Hematopoietic multipotent progenitor cell treated with erythropoietin and hydrocortisone succinate and interleukin-3 and kit ligand, for 8 days (in vitro differentiated cells): ENCODE data around the gene MCIDAS.

Source experiments
- DNase-seq: peaks from one replicate; pipeline ENCODE4 v3.0.0-alpha.2; 2015

The MCIDAS gene

DNA sequence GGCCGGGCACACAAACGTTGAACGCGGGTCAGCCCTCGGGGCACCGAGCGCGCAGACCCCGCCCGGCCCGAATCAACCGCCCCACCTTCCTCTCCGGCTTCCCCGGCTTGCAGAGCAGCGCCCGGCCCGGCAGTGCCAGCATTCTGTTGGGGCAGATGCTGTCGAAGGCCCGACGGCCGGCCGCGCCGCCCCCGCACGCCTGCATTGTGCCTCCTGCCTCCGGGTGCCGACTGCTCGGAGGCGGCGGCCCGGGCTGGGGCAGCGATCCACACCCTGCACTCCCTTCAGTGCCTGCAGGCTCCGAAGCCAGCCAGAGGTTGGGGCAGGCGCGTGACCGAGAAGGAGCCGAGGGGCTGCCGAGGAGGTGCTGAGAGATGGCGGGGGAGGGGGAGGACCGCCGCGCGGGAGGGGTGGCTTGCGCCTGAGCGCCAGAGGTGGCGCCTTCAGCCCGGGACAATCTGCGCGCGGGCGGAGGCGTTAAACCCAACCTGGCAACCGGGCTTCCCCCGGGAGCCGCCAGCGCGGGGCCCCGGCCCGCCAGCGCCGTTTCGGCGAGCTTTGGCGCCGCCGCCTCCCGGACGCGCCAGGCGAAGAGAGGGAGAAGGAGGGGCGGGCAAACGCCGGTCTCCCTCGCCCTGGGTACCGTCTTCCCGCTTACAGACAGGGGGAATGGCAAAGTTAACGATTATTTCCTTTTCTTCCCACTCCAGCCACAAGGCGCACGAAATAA, at the start of gene MCIDAS:
Gene MCIDAS, minus strand, starts transcription at position 382 of the 730 bp plus-strand sequence. Its CDS starts 177 bp downstream, at position 205.
- DNase-seq, result peak; percentile 24

DNA sequence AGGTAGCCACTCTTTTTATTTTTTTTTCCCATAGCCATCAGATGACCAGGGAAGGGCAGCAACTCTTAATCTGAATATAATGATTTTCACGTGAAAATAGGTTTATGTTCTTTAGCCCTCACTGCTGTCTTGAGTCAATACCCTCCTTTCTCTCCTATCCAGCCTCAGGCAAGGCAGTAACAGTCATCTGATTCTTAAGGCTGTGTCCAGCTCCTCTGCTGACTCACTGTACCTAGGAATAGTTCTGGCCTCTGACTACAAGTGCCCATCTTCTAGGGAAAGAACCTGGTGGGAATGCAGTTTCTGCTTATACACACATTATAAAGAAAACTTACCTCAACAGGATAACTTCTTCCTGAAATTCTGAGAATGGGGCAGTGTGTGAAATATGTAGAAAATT, 49.7 kb upstream of the MCIDAS start:
- no peak for DNase-seq

DNA sequence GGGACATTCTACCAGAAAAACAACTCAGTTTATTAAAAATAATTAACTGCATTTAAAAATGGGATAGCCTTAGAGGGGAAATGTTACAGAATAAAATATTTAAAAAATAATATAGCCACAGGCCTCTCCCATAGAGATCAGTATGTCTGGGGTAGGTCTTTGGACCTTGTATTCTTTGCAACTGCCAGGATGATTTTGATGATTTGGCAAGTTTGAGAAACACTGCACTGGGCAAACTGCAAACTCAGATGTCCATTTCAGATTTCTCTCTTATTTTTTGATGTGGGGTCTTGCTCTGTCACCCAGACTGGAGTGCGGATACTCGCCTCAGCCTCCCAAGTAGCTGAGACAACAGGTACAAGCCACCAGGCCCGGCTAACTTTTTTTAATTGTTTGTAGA, 31.2 kb upstream of the MCIDAS start:
- no peak for DNase-seq

DNA sequence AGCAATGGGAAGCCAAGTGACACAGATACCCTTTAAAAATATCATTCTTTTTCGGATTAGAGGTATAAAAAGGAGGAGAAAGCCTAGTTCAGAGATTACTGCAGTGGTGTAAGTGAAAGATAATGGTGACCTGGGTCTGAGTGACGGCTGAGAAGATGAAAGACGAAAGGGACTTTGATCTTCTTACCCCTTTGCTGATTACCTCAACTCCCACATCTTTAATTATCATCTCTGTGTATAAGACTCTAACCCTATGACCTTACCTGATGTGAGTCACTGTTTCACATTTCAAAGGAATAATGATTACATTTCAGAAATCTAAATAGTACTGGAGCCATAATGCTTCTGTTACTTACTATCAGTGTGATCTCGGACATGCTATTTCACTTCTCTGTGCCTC, 27.7 kb upstream of the MCIDAS start:
- no peak for DNase-seq

DNA sequence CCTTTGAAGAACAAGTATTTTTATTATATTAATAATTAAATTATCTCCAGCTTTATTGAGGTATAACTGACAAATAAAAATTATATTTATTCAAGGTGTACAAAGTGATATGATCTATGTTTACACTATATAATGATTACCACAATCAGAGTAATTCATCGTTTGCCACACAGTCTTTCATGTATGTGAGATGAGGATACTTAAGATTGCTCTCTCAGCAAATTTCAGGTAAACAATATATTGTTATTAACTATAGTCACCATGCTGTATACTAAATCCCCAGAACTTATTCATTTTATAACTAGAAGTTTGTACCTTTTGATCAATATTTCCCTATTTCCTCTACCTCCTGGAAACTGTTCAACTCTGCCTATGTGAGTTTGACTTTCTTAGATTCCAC, 22.9 kb upstream of the MCIDAS start:
- DNase-seq, result no peak

DNA sequence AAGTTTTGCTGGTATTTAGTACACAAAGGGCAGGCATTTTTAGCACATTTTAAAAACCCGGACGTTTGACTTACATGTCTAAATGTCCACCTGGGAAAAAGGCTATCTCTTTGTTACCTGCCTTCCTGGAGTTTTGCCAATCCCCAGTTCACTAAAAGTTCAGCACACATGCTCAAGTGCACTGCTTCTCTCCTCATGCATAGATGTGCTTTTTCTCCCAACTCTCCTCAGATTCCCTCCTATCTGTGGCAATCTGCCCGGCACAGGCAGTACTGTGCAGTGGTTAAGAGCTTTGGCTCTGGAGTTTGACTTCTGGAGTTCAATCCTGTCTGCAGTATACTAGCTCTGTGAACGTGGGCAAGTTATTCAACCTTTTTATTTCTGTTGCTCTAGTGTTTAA, 14.6 kb upstream of the MCIDAS start:
- DNase-seq, result no peak

DNA sequence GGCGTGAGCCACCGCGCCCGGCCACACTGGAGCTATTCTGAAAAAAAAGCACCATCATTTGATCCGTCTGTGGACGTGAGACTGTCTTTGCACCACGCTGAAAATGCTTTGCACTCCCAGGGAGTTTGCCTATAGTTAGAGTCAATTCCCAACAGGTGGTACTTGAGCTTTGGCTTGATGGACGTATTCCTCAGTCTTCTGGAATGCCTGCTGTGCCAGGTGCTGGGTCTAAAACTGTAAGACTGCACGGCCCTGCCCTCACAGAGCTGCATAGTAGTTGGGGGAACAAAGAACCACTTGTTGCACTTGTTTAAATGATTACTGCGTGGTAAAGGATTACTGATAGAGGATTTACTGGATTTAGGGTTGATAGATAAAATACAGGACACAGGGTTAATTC, 9.7 kb upstream of the MCIDAS start:
- DNase-seq, result no peak

DNA sequence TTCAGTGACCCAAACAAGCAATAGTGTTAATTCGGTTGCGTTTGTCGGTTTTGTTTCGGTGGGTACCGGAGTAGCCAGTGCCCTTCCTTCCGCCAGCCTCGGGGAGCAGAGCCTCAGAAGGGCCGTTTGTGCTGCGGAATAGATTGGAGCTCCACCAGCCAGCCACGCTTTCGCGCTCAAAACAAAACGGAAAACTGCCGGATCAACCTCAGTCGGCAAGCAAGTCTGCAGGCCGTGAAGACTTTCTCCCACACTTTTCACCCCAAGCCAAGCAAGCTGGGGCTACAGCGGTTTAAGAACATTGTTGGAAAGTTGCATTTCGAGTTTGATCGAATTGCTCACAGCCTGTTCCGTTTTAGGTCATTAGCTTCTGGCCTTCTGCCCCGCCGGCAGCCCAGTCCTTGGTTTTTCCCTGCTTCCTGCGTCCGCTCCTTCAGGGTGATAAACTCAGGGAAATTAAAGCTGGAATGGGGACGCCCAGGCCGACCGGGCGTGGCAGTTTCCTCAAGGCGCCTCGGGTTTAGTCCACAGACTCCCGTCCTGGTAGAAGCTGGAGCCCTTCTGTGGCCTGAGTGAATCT, 7.1 kb upstream of the MCIDAS start:
- DNase-seq, result no peak

DNA sequence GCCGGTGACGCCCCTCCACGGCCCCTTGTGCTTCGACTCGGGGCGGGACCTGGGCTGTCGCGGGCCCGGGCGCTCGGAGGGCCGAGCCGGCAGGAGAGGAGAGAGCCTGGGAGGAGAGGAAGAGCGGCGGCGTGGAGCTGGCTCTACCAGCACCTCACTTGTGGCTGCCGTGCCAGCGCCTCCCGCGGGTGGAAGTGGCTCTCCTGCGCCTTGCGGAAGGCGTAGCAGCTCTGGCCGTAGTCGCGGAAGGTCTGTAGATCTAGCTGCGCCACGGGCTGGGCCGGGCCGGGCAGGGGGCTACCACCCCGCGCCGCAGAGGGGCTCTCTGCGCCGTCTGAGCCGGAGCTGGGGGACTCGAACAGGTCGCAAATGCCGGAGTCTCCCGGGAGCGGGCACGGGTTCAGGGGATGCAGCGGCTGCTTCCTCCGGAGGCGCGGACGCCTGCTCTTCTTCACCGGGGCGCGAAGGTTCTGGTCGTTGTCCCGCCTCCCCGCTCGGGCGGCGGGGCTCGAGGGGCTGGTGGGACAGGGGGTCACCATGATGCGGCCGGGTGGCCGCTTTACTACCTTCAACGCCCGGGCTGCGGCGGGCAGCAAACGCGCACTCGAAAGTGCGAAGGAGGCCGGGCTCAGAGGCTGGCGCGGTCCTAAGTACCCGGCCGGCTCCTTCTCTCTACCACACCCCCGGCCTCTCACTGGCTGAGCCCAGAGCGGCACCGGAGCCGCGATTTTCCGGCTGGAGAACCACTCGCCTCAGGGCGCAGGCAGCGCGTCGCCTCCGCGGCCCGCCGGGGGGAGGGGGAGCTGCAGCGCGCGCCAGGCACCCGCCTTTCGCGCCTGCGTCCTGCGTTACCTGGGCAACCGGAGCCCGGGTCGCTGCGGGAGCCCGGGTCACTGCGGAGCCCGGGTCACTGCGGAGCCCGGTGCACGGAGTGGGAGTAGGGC, 6.1 kb upstream of the MCIDAS start, which contains the start of gene CCNO:
Gene CCNO, minus strand, starts transcription at position 624 of the 944 bp plus-strand sequence. Its CDS starts 85 bp downstream, at position 539.
- DNase-seq, result peak; percentile 52

DNA sequence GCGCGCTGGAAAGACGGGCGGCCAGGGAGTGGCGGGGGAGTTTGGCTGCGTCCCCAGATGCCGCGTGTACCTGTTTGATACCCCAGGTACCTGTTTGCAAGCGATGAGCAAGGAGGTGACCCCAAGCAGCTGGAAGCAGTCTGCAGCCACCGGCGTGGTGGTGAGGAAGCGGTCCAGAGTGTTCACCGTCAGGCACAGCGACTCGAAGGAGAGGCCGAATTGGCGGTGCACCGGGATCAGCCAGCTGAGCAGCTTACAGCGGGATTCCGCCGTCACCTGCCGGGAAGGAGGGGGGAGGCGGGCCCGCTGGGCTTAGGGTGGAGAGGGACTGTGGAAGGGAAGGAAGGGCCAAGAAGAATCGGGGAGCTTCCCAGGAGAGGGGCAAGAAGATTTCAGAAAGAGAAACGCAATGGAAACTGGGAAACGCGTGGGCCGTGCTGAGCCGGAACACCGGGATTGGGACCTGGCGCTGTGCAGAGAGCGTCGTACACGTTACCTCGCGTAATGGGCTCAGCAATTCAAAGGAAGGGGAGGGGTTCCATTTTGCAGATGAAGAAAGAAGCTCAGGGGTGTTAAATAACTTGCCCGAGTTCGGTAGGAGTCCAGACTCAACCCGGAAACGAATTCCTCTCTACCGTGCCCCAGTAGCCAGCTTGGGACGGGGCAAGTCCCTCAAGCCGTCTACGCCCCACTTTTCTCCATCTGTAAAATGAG, 5.3 kb upstream of the MCIDAS start:
- DNase-seq, result no peak

DNA sequence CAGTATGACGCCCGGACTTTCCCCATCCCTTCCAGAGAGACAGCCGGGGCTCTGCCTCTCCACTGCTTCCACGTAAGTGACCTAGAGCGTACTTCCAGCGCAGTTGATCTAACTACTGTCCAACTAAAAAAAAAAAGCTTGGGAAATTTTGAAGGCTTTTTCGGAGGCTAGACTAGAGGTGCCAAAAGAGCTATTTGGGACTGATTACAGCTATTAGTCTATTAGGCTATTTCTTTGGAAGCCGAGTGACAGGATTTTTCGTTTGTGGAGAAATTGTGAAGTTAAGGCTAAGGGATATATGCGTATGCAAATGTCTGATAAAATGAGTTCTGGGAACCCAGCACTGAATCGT, 4.8 kb upstream of the MCIDAS start:
- peak; percentile 22 for DNase-seq

DNA sequence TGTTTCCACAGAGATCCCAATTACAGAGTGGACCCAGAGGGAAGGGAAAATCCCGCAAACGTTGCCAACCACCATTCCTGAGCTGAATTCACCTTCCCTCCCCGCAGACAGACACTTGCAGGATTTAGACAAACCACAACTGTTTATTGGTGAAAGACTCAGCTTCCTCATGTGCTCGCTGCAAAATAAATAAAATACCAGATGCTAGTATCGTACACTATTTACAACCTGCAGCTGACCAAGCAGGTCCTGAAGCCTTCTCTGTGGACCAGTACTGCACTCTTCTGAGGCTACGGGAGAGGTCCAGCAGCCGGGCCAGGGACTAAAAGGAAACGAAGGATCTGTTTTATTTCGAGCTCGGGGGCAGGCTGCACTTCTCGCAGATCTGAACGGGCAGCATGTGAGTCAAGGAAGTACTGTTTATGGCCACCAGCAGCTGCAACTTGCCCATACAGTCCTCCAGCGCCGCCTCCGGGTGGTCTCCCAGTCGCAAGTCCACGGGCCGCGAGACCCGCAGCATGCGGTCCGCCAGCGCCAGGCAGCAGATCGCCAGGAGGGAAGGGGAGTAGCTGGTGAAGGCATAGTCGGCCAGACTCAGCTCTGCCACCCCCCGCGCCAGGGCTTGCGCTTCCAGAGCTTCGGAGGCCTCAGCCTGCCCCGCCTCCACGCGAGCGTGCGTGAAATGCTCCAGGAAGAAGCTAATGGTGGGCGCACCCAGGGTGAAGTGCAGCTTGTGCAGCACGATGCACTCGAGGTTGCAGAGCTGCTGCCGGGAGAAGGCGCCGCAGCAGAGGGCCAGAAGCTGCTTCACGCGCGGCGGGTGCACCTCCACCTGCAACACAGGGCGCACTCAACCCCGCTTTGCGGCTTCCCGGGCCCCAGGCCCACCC, 4.2 kb upstream of the MCIDAS start:
- DNase-seq, result no peak

DNA sequence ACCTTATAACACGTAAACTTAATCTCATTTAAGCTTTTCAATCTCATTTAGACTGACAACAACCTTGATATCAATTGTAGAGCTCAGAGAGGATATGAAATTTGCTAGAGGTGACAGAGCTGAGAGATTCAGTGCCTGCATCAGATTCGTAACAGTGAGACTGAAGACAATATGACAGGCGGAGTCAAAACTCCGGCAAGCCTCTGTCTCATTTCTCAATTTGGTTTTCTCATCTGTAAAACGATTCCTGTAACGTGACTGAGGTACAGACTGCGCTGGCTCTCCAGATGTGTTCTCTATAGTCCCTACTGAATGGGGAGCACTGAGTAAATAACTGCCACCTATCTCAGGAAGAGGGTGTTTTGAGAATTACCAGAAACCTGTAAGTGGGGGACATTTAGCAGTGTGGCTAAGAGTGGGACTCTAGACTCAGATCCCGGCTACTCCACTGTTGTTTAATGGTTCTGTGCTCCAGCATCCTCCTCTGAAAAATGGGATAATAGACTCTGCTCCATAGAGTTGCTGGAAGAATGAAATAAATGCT, 3.0 kb upstream of the MCIDAS start:
- no peak for DNase-seq

DNA sequence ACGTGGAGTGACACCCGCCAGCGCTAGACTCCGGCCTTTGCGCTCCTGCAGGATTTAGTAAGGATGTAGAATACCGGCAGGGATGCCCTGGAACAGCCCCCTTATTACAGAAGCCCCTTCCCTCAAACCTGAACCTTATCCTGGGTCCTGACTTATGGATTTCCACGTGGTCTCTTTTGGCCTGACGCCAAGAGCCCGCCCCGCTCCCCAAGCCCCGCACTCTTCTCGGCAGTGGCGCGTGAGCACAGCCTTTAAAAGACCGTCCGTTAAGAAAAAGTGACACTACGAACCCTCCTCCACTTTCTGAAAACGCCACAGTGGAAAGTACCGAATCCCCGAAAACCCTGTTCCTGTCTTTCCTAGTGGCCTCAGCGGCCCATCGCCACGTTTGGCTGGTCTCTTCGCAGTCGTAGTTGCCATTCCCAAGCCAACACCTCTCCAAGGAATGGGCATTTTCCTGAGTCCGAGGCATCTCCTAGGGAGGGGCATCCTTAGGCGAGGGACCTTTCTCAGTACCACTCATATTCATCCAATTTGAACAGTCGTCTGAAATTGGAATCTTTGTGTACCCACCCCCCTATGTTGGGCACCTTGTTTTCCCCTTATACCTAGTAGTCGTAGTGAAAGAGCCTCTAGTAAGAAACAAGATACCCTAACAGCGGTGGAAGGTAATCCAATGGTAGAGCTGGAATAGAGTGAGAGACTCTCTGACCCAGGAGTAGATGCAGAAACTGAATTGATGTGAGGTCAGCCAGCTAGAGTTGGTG, 732 bp upstream of the MCIDAS start:
- DNase-seq, result no peak

DNA sequence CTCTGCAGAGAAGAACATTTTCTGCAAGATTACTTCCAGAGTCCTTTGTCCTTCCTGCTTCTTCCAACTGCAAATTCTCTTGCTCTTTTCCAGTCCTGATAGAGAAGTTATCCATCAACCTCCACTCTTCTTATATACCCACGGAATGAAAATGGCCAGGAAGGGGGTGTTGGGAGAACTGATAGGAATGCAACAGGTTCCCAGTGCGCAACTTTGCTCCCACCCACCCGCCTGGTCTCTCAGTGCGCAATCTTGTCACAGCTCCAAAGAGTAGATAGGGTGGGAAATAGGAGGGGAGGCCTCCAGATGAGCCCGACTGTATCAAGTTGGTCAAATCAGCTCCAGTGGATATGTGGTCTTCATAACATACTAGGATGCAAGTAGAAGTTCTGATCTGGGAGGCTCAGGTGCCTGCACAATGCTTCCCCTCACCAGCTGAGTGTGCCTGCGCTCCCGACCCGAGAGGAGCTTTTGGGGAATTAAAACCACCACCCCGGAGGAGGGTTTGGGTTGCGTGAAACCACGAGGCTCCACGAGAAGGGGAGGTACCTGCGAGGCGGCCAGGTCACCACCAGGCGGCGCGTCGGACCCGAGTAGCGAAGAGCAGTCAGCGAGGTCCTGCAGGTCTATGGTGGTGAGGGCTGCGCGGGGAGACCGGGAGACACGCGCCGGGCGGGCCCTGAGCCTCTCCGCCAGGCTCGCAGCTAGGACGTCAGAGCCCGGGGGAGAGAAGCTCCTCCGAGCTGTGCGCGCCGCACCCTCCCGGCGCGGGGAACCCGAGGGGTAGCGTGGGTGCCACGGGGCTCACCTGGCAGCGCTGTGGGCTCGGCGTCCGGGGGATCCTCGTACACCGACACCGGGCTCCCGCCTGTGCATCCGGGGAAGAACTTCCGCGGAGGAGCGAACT, 835 bp downstream of the MCIDAS start:
- DNase-seq, result peak; percentile 70

DNA sequence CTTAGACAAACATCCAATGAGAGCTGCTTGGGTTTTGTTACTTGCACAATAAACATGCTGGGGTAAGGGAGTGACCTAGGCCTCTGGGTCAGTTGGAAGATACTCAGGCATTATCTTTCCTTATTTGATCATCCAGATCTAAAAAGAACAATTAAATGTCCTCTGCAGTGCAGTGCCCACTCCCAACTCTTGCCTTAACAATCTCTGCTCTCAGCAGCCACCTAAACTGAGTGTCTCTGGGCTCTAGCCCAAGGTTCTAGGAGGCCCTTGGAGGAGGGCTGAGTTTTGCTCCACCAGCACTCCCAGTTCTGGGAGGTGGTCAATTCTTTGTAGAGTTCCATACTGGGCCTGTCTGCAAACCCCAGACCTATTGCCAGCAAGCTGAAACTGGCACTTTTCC, 1.8 kb downstream of the MCIDAS start:
- no peak for DNase-seq

DNA sequence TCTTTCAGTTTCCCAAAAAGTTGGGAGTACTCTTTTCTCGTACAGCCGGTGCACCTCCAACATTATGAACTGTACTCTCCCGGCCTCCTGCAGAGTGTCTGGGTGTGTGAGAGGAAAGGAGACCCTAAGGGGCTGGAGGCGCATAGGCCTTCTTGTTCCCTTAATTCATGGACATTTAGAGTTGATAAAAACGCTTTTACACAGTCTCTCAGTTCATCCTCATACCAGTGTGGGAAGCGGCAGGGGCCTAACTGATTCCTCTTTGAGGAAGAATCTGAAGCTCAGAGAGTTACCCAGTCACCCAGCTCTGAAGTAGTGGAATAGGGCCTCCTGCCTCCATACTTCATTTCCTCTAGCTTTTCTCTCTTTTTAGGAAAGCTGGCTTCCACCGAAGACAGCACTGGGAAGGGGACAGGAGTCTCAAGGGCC, 3.3 kb downstream of the MCIDAS start:
- no peak for DNase-seq

DNA sequence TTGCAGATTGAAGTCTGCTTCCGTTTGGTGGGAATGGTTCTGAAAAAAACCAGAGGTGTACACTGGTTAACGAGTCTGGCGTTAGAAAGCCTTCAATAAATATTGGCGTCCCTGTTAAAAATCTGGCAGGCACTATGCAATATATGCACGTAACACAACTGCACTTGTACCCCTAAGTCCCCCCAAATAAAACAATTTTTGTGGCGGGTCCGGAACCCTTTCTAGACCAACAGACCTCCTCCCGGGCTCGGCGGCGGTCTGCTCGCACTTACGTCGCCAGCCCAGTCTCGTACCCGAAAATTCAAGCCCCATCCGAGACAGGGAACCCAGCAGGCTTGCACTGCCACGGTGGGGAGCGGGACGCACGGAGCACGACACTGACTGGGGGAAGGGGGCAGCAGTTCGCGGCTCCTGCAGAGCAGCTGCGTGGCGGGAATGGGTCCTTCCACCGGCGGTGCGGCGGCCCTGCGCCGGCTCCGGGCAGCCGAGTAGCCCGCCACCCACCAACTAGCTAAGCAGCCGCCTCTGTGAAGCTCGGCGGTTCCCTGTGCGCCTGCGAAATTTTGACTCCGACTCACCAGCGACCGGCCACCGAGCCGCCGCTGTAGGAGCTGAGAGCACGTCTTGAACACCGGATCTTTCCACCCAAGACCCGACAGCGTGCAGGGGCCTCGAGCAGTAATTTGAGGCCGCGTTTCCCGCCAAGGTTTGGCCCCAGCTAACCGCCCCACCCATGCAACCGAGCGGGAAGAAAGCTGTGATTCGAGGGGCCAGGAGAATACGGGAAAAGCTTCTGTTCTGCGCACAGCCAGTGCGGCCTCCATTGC, 3.9 kb downstream of the MCIDAS start:
- DNase-seq, result no peak
